ENCODE data around the gene JARID2.

JARID2 gene

DNA sequence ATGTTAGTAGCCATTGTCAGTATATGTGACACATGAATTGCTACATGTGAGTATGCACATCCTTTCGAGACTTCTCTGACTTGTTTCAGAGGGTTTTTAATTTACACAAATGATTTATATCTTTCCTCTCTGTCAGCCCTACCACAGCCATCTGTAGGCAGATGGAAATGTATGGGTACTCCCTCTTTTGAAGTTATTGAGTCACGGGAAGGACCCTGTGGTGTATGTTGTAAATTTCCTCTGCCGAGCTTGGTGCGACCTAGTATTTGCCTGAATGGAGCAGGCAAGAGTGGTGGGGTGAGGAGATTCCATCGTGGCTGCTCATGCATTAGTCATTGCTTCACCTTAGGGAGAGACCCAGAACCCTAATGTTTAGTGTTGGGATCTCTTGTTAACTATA, 171.9 kb downstream of the JARID2 start:
- DNase-seq (ENCODE audit: low spot score), result no peak

DNA sequence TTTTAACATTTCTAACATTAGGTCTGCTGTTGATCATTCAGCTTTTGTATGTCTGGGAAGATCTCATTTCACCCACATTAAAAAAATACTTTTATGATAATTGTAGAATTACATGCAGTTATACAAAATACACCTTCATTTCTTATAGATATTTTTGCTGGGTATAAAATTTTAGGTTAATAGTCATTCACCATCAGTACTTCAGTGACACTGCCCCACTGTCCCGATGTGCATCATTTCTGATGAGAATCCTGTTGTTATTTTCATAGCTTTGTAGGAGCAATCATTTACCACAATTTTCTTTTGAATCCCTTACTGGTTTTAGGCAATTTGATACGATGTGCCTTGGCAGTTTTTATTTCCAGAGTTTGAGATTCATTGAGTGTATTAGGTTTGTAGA, 173.6 kb downstream of the JARID2 start:
- no peak for DNase-seq (ENCODE audit: low spot score)

DNA sequence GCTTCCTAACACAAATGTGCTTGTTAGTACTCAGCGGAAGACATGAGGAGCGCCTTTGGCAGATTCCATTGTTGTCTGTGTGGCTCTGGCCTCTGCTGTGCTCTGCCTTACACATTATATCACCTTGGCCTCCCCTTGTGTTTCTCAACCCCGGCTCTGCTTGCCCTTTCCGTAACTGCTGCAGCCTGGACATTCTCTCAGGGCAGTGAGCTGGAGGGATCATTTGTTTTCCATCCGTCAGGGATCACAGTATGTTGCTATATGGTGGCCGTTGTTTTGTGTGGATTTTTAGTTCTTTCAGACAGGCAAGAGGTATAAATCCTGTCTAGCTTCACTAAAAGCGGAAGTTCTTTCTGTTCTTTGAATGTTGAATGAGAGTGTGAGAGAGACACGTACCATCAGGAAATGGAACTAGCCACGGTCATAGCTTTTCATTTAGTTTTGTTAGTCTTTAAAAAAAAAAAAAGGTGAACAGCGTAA, 175.1 kb downstream of the JARID2 start:
- DNase-seq (ENCODE audit: low spot score), result no peak

DNA sequence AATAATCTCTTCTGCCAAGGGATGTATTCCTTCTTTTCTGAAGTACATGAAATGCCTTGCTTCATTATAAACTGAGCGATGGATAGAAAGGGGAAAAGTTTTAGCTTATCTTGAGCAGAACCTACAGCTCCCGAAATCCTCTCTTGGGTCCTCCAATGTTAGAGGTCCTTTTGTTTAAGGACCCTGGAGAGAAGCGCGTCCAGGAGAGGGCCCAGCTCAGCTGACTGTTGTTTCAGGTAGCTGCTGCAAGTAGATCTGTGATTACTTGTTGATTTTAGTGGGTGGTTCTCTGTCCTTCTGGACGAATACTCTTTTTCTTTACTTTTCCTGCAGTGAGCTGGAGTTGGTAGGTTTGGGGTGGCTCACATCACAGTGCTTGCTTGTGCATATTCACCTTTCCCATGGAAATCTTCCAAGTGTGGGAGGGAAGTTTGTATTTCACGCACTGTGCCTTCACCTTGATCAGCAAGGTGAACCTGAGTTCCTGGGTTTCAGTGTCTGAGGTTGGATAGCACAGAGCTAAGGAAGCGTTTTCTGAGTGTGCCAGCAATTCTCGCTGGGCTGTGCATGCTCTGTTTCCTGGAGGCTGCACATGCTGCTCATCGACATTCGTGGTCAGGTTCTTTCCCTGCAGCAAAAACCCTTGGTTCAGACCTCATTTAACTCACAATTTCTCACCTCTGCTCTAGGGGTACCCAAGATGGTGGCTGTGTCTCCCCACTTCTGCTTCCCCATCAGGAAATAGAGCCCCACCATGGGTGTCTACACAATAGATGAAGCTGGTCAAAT, 176.3 kb downstream of the JARID2 start:
- no peak for DNase-seq (ENCODE audit: low spot score)

DNA sequence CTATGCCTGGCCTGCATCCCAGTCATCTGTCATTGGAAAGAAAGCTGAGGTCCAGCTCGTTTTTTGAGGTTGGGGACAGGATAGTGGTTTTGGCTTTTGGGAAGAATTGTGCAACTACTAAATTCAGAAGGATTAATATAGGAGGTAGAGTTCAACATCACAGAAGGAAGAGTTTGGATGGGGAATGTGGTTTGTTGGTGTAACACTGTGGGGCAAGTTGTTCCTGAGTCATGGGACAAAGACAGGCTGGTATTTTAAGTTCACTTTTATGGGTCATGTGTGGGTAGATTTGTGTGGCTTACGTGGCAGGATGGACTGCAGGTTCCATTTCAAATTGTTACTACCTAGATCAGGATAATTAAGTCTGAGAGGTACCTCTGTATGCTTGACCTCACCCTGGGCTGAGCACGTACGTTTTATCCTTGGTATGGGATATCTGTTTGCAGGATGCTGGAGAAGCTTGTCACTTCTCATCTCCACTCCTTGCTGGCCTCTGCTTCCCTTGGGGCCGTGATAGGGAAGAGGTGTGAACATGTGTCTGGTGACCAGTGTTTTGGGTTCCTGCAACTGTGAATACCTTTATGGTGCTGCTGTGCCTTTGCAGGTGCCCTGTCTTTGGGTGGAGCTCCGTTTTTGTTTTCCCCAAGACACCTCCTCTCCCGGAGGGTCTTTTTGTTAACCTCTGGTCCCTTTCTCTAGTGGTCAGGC, 177.6 kb downstream of the JARID2 start:
- DNase-seq (ENCODE audit: low spot score), result no peak

DNA sequence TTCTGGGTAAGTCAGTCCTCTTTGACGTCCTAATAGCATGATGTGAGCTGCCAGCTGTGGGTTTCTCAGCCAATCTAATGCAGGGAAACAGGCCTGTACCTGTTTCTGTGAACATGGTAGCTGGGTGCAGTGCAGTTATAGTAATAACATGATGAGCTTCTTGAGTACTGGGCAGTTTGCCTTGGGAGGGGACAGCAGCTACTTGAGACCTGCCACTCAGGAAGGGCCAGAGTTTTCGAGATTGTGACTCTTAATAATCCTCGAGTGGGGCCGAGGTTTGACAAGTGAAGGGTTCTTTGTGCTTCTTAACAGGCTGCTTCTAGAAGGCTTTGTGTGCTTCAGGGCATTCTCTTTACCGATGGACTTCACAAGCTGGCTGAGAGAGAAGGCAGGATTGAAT, 180.1 kb downstream of the JARID2 start:
- no peak for DNase-seq (ENCODE audit: low spot score)

DNA sequence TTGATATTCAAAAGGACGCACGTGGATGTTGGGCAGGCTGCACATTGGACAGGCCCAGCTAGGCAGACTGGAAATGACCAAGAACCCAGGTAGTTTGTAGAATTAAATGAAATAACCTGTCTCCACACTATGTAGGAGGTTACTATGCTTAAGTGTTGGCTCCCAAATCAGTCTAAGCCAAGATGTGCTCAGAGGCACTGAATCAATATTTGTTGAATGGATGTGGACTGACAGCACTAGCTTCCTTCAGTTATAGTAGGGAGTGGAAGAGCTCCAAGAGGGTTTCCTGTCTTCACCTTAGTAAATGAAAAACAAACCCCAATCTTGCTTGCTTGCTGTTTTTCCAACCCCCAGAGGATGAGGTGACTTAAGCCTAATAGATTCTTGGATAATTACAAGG, 180.5 kb downstream of the JARID2 start:
- DNase-seq (ENCODE audit: low spot score), result no peak

DNA sequence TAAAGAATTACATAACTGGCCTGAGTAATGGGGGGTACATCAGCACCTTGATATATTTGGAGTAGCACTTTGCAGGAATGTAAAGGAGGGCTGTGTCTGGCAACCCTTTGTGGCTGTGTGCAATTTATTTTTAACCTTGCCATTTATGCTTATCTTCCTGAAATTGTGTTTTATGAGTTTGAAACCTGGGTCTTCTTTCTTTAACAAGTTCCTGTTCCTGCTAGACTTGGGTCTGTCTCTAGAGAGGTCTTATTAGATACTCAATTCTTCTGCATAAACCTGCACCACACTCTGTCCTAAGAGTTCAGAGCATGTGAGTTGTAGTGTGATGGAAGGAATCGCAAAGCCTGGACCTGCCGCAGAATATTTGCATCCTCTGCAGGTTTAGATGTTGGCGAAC, 181.0 kb downstream of the JARID2 start:
- DNase-seq (ENCODE audit: low spot score), result no peak

DNA sequence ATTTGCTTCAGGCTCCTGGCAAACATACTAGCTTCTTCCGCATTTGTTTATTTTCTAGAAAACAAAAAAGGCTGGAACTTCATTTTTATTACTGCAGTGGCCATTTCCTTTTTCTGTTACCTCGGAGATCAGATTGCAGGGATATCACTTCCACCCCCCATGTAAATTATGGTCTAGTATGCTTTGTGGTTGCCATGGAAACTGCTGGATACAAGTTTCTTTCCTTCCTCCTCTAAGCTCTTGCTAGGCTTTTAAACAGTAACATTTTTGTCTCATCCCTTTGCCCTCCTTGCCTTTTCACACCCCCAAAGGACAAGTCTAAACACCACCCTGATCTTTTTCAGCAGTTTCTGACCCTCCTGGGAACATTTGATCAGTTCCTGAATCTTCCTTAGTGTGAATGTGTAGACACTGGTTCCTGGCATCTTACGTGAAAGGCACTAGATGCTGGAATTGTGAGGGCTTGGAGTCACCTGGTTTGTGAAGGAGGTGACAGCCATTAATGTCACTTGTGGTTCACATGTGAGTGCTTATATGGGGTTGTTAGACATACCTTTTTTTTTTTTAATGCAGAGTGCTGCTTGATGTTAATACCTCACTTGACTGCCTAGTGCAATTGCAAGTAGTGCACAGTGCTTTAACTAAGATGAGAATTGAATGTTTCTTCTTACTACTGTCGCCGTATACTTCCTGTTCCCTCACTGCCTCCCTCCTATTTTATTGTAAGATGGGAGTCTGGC, 181.6 kb downstream of the JARID2 start:
- DNase-seq (ENCODE audit: low spot score), result no peak

DNA sequence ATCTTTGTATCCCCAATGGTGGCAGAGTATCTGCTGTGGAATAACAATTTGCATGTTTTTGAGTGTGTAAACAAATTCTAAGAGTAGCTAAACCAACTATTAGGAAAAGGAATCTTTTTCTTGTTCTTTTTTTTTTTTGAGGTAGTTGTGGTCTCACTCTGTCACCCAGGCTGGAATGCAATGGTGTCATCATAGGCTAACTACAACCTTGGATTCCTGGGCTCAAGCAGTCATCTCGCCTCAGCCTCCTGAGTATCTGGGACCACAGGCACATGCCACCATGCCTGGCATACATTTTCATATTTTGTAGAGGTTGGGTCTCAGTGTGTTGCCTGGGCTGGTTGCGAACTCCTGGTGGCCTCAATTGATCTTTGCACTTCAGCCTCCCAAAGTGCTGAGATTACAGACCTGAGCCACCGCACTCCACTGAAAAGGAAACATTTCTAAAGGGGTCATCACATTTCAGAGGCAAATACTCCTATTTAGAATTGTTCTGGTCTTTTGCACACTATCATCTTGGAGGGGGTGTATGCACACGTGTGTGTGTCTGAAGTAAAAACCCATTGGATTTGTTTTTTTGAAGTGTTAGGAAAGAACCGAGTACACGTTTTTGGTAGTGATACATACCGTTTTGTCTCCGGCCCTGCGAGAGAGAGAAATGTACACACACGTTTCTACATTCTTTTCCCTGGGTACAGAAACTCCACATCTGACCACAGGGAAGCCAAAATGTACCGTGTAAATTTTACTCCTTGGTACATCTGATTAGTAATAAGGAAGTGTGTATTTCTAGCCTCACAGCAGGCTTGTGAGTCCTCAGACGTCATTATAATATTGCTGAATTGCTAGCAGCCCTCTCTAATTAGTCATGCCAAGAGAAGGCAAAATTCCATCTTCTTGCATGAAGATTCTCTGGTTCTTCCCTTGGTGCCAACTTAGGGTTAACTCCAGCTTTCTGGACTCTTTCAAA, 183.6 kb downstream of the JARID2 start:
- no peak for DNase-seq (ENCODE audit: low spot score)

DNA sequence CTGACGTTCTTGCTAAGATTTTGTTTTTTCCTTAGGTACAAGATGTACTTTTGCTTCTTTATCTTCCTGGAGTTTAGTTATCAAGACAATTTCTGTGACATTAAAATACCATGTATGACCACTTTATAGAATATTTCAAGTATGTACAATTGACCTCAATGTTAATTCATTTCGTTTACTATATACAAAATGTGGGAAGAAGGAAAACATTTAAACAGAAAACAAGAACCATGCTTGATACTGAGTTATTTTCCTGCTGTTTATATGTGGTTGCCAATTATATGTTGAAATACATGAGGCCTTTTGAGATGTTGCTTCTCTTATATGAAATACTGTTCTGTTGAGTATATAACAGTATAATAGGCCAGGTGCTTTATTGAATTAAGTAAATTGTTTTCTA, 184.3 kb downstream of the JARID2 start:
- DNase-seq (ENCODE audit: low spot score), result no peak

DNA sequence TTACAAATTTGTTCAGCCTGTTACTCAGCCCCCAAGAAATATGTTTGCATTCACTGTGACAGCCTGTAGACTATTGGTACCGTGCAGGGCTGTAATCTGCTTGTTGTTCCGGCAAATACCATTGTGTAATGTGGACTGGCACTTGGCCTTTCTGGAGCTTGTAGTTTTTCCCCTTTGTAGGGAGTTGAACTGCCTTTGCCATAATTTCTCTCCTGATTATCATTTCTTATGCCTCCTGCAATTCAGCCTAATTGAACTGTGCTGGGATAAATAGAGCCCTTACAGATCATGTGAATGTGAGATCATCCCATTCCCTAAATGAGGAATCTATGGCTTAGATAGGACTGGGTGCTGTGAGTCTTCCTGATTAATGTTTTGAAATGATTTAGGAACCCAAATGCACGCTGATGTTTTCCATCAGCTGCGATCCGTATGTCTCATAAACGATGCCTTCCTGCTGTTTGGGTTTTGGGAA, 185.1 kb downstream of the JARID2 start:
- no peak for DNase-seq (ENCODE audit: low spot score)

DNA sequence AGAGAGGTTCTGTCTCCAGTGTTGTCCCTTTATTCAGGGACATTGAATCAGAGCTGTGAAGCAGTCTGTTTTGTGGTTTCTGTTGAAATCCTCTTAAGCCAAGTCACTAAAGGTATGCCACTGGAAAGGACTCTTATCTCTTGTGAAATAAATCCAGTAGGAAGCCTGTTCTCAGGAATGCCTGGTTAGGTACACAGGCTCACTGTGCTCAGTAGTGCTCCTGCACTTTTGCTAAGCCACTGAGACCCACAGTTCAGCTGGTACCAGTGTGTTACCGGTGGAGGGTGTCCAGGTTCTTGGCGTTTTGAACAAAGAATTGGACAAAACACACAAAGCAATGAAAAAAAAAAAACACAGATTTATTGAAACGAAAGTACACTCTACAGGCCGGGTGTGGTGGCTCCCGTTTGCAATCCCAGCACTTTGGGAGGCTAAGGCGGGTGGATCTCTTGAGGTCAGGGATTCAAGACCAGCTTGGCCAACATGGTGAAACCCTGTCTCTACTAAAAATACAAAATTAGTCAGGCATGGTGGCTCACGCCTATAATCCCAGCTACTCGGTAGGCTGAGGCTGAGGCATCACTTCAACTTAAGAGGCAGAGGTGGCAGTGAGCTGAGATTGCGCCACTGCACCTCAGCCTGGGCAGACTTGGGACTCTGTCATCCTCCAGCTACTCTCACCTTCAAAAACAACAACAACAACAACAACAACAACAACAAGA, 186.1 kb downstream of the JARID2 start:
- no peak for DNase-seq (ENCODE audit: low spot score)

DNA sequence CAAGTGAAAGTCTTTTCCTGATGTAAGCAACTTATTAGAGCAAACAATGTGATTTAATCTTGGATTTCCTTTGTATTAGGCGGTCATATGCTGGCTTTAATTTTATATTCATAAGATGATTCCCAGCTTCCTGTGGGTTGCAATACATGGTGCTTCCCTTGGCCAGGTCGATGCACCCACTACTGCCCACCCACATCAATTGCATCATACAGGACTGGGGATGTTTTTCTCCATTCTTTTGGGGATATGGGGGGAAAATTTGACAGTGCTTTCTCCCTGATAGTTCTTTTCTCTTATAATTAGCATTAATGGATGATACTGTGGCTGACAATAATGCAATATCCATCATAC, 187.6 kb downstream of the JARID2 start:
- no peak for DNase-seq (ENCODE audit: low spot score)

DNA sequence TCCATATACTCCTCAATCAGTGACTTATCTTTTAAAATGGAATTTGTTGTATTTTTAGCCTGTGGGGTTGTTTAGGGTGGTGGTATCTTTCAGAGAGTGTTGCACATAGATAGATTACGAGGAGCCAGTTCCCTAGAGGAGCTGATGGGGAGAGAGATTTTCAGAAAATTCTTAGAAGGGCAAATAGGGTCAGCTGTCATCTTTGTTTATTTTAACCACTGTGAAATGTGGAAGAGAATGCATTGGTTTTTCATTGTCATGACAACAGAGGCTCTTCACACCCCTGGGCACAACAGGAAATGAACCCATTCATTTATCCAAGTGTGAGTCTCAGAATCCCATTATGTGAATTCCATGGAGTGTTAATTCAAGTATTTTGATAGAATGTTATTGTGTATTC, 188.4 kb downstream of the JARID2 start:
- DNase-seq (ENCODE audit: low spot score), result no peak

DNA sequence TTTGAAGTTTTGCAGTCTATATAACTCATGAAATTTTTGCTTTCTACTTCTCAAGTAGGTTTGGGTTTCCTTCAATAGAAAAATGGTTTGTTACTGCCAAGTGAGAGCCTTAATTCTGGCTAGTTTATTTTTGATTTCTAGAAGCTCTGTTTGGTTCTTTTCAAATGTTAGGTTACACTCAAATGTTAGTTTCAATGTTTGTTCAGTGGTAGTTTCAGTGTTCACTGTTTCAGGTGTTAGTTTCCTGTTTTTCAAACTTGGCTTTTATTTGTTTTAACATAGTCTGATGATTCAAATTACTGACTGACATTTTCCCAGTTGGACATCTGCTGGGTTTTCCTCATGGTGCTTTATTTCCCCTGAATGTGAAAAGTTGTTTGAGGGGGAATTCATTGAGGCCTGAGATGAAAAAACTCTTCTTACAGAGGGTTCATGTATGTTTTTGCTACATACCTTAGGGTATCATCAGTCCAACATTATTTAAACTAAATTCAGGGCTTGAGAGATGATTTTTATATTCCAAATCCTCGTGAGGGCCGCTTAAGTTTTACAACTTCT, 189.0 kb downstream of the JARID2 start:
- DNase-seq (ENCODE audit: low spot score), result no peak

DNA sequence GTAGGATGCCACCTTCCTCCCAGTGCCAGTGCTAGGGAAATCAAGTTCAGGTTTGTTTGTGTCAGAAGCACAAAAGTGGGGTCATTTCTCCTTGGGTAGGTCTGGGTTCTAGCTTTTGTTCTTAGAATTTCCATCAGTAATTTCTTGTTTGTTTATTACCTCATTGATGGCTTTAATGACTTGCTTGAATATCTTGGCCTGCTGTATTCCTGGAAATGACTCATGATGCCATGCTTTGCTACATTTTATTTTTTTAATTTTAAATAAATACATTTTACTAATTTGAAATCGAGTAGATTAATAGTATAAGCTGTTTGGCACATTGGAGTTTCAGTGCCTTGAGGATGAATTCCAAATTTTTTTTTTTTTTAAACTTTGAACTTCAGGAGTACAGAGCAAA, 189.6 kb downstream of the JARID2 start:
- no peak for DNase-seq (ENCODE audit: low spot score)

DNA sequence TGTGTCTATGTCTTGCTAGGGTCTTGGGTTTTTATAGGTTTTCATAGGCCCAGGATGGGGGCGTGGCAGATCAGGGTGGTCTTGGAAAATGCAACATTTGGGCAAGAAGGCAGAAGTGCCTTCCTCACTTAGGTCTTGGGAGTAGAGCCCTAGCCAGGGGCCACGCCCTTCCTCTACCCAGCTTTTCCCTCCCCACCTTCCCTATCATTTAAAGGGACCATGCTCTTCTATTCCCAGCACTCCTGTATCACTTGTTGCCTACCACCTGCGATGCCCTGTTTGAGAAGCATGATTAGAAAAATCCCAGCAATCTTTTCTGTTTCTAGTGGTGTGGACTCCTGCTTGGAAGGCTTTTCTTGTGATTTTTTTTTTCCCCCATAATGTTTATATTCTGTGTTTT, 190.6 kb downstream of the JARID2 start:
- DNase-seq (ENCODE audit: low spot score), result no peak

DNA sequence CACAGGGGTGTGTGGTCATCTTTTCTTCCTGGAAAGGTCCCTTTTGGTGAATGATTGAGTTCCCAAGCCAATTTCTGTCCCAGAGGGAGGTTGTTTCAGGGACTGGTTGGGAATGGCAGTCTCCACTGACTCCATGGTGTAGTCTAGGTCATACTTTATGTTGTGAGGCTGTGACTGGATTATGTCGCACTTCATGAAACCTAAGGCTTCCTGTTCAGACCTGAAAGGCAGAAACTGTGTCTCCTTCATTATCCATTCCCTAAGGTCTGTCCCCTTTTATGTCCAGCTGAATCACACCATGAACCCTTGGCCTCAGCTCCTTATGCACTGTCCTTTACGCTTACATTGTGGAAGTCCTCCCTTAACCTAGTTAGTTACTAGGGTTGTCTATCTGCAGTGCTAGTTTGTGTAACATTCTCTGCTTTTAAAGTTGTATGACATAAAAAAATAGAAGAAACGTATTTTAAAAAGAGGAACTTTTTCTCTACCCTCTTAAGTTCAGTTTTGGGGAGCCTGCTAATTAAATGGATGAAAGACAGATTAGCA, 191.3 kb downstream of the JARID2 start:
- no peak for DNase-seq (ENCODE audit: low spot score)

DNA sequence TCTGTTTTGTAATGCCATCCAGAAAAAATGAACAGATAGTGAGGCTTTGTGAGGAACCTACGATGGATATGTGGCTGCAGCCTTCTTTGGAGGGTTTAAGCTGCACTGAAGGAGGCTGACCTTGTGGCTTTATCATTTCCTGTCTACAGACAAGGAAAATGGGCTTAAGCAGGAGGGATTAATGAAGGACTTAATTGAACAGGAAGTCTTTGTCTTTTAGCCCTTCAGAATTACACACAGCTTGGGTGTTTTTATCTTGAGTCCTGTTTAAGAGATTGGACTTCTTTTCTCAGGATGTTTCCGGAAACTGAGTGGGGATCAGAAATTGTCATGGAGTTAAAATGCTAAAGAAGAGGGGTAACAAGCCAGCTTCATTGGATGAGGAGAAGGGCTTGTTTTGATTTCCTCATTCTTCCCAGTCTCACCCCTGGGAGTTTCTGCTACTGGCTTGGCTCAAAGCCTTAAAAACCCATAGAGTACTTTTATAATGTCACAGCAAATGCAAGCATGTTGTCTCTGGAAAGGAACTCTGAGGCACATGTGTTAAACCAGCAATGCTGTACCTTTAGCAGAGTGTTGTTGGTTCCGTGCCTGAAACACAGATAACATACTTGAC, 193.6 kb downstream of the JARID2 start:
- no peak for DNase-seq (ENCODE audit: low spot score)
